Liver (tissue), 9 donors: ENCODE measurements around the gene NFYB. TPM values are rescaled to one million over a fixed set of nuclear protein-coding genes. Genes with fewer than 3 reads are reported as not detected.

Experiments used
- DNase-seq: peaks from one replicate; pipeline ENCODE4 v3.0.0-alpha.2; 2017; ENCODE audit warnings: low spot score
- H3K27ac ChIP-seq, 2 donors: one replicate each; pipeline ENCODE4 v1.7.0; 2013; ENCODE audit warnings: inconsistent platforms in 2 of 2, low read length in 2 of 2, control low read depth in 1 of 2, low read depth in 1 of 2, mild to moderate bottlenecking in 1 of 2
- H3K27me3 ChIP-seq, 4 donors: one replicate each; pipeline versions ENCODE4 v1.6.1 to v1.7.0; 2013; ENCODE audit warnings: low read length in 3 of 4, inconsistent platforms in 1 of 4, mild to moderate bottlenecking in 1 of 4, moderate library complexity in 1 of 4; ENCODE audit not compliant: control insufficient read depth in 4 of 4, insufficient read depth in 4 of 4
- H3K36me3 ChIP-seq, 4 donors: one replicate each; pipeline versions ENCODE4 v1.6.1 to v1.7.0; 2013; ENCODE audit warnings: low read length in 3 of 4, mild to moderate bottlenecking in 3 of 4, low read depth in 1 of 4, moderate library complexity in 1 of 4; ENCODE audit not compliant: control insufficient read depth in 4 of 4, insufficient read depth in 3 of 4
- H3K4me1 ChIP-seq, 4 donors: one replicate each; pipeline versions ENCODE4 v1.6.1 to v1.7.0; 2013; ENCODE audit warnings: low read length in 3 of 4, mild to moderate bottlenecking in 3 of 4, moderate library complexity in 1 of 4; ENCODE audit not compliant: control insufficient read depth in 4 of 4, insufficient read depth in 4 of 4
- H3K4me3 ChIP-seq, 3 donors: one replicate each; pipeline versions ENCODE4 v1.6.1 to v1.7.0; 2013; ENCODE audit warnings: low read length in 3 of 3, control low read depth in 1 of 3, low read depth in 1 of 3, mild to moderate bottlenecking in 1 of 3
- H3K9ac ChIP-seq, 2 donors: one replicate each; pipeline ENCODE4 v1.7.0; 2013; ENCODE audit warnings: low read length in 2 of 2, mild to moderate bottlenecking in 2 of 2, moderate library complexity in 2 of 2, control low read depth in 1 of 2, low read depth in 1 of 2
- H3K9me3 ChIP-seq, 4 donors: one replicate each; pipeline versions ENCODE4 v1.6.1 to v1.7.0; 2013; ENCODE audit warnings: low read length in 3 of 4; ENCODE audit not compliant: control insufficient read depth in 4 of 4
- EGR1 ChIP-seq, 2 donors: IDR thresholded peaks; 2 replicates each; pipeline ENCODE4 v1.6.1; 2016 to 2018; ENCODE audit warnings: antibody characterized with exemption in 2 of 2, low read depth in 2 of 2
- FOXA1 ChIP-seq: IDR thresholded peaks from 2 replicates; pipeline ENCODE4 v1.6.1; 2016; ENCODE audit warnings: antibody characterized with exemption
- FOXA2 ChIP-seq: IDR thresholded peaks from 2 replicates; pipeline ENCODE4 v1.6.1; 2016; ENCODE audit warnings: antibody characterized with exemption
- GABPA ChIP-seq, 2 donors: IDR thresholded peaks in 1 of 2; conservative IDR thresholded peaks in 1 of 2; 2 replicates each; pipeline ENCODE4 v1.6.1; 2016; ENCODE audit warnings: antibody characterized with exemption in 2 of 2, mild to moderate bottlenecking in 1 of 2, moderate library complexity in 1 of 2
- HNF4A ChIP-seq, 2 donors: conservative IDR thresholded peaks; 2 replicates each; pipeline ENCODE4 v1.6.1; 2016; ENCODE audit warnings: antibody characterized with exemption in 2 of 2, mild to moderate bottlenecking in 2 of 2
- HNF4G ChIP-seq: IDR thresholded peaks from 2 replicates; pipeline ENCODE4 v1.6.1; 2016; ENCODE audit warnings: antibody characterized with exemption
- JUND ChIP-seq, 2 donors: IDR thresholded peaks; 2 replicates each; pipeline ENCODE4 v1.6.1; 2016; ENCODE audit warnings: antibody characterized with exemption in 2 of 2
- NR2F2 ChIP-seq: IDR thresholded peaks from 2 replicates; pipeline ENCODE4 v1.6.1; 2016; ENCODE audit warnings: antibody characterized with exemption
- RAD21 ChIP-seq, 2 donors: IDR thresholded peaks; 2 replicates each; pipeline ENCODE4 v1.6.1; 2016; ENCODE audit warnings: antibody characterized with exemption in 2 of 2, mild to moderate bottlenecking in 2 of 2
- RXRA ChIP-seq, 2 donors: IDR thresholded peaks; 2 replicates each; pipeline ENCODE4 v1.6.1; 2017 to 2018; ENCODE audit warnings: antibody characterized with exemption in 2 of 2, mild to moderate bottlenecking in 1 of 2
- SP1 ChIP-seq: IDR thresholded peaks from 2 replicates; pipeline ENCODE4 v1.6.1; 2018; ENCODE audit warnings: antibody characterized with exemption, mild to moderate bottlenecking
- TAF1 ChIP-seq: conservative IDR thresholded peaks from 2 replicates; pipeline ENCODE4 v1.6.1; 2016; ENCODE audit warnings: antibody characterized with exemption, mild to moderate bottlenecking
- YY1 ChIP-seq: IDR thresholded peaks from 2 replicates; pipeline ENCODE4 v1.6.1; 2016; ENCODE audit warnings: antibody characterized with exemption, mild to moderate bottlenecking
- WGBS: extraction: QIAGEN DNeasy Blood & Tissue Kit; methylation state at CpG from one replicate; pipeline ENCODE4 v1.1.7; 2013; 5-methylcytosine and 5-hydroxymethylcytosine counted together
- polyA plus RNA-seq, 2 donors: library from polyadenylated mRNA; stranded (reverse) in 1 of 2; unstranded in 1 of 2; fragments of 200-250 nt in 1 of 2; fragments of >200 nt in 1 of 2; fragmentation: Nextera tagmentation in 1 of 2; extraction: Ambion mirVana in 1 of 2; gene quantifications; one replicate each; pipeline versions ENCODE4 v1.2.1 to v1.2.3, GENCODE V29; 2013 to 2015
- total RNA-seq, 2 donors: library from RNA; depleted of rRNA; stranded (reverse); fragments of >200 nt; gene quantifications; one replicate each; pipeline ENCODE4 v1.2.3, GENCODE V29; 2014
- TF ChIP-seq, protein P1 (sequence below): fragments of 150-350 bp; IDR thresholded peaks from 2 replicates; pipeline ENCODE4 v1.5.1; 2017; ENCODE audit warnings: improper control_type of control experiment, low read depth, low read length; ENCODE audit not compliant: missing input control
- TF ChIP-seq, protein P2 (sequence below): IDR thresholded peaks from 2 replicates; pipeline ENCODE4 v1.6.1; 2016; ENCODE audit warnings: antibody characterized with exemption
- TF ChIP-seq, protein P3 (sequence below): IDR thresholded peaks from 2 replicates; pipeline ENCODE4 v1.6.1; 2016; ENCODE audit warnings: antibody characterized with exemption, mild to moderate bottlenecking
- TF ChIP-seq, protein P4 (sequence below): IDR thresholded peaks from 2 replicates; pipeline ENCODE4 v1.6.1; 2016; ENCODE audit warnings: antibody characterized with exemption
- TF ChIP-seq, protein P5 (sequence below): IDR thresholded peaks from 2 replicates; pipeline ENCODE4 v1.6.1; 2016; ENCODE audit warnings: antibody characterized with exemption
- donor health status: healthy.
- donor health status: healthy.
- donor health status: healthy.
- donor health status: healthy.
- donor health status: healthy.

The NFYB gene
- total and polyA plus RNA-seq, 4 donors, result 7.6 to 14.6 (median 11.5) TPM

DNA sequence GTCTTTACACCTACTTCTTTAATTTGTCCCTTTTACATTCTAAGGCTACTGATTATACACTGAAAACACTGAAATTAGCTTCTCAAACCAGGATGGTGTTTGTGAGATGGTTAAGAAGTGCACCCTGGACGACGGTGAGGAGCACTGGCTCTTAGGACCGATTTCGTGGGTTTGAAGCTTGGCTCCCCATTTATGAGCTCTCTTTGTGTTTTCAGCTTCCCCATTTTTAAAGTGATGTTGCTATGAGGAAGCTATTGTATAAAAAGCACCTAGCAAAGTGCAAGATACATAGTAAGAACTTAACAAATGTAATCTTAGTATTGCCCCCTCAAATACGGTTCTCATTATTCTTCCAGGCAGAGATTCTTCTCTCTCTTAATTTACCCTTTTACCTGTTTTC lies 4.7 kb downstream of the NFYB start (continued):
- TF ChIP-seq, protein P1, sequence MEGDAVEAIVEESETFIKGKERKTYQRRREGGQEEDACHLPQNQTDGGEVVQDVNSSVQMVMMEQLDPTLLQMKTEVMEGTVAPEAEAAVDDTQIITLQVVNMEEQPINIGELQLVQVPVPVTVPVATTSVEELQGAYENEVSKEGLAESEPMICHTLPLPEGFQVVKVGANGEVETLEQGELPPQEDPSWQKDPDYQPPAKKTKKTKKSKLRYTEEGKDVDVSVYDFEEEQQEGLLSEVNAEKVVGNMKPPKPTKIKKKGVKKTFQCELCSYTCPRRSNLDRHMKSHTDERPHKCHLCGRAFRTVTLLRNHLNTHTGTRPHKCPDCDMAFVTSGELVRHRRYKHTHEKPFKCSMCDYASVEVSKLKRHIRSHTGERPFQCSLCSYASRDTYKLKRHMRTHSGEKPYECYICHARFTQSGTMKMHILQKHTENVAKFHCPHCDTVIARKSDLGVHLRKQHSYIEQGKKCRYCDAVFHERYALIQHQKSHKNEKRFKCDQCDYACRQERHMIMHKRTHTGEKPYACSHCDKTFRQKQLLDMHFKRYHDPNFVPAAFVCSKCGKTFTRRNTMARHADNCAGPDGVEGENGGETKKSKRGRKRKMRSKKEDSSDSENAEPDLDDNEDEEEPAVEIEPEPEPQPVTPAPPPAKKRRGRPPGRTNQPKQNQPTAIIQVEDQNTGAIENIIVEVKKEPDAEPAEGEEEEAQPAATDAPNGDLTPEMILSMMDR, result no peak
- TF ChIP-seq FOXA2, result no peak
- no peak for TF ChIP-seq HNF4A (conservative IDR thresholded peaks at IDR 0.05)
- TF ChIP-seq GABPA (IDR thresholded peaks at IDR 0.05 in 1 of 2, conservative IDR thresholded peaks at IDR 0.05 in 1 of 2), result no peak
- TF ChIP-seq JUND (IDR thresholded peaks at IDR 0.05), result no peak
- no peak for TF ChIP-seq TAF1

DNA sequence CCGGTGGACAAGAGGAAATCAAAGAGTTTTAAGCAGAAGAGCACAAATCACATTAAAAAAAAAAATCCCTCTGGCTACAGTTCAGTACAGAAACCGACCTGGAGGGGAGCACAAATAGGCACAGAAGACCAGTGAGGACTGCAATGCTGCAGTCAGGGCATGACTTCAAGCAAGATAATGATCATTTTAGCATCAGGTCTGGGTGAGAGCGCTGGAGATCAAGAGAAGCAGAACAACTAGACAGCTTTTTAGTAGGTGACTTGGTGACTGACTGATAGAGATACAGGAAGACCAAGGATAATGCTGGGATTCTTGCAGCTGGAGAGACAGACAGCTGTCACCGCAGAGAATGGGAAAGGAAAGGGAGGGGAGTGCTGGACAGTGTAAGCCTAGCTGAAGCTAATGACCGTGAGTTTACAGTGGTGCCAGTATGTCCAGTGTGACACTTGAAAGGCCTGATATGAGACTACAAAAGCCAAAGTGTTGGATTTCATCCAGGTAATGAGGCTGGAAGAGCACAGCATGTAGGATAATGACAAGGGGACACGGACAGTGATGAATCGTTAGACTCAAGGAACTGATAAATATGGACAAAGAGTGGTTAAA lies 5.6 kb downstream of the NFYB start:
- no peaks in the 10 kb centered on the region for H3K9me3 ChIP-seq
- TF ChIP-seq HNF4G, result no peak
- TF ChIP-seq HNF4A (conservative IDR thresholded peaks at IDR 0.05), result peak in 1 of 2 donors; percentile 3
- peak; percentile 14 for TF ChIP-seq SP1
- TF ChIP-seq FOXA2, result peak; percentile 2
- peak; percentile 12 for TF ChIP-seq YY1
- peak; percentile 83 to 88 for TF ChIP-seq RXRA (IDR thresholded peaks at IDR 0.05)
- H3K9ac ChIP-seq, result no peak overlapping the region
- peaks cover 1 to 16% (median 5%) of the 10 kb centered on the region in 4 donors for H3K36me3 ChIP-seq
- no peak for DNase-seq
- peaks cover 9 to 44% (median 33%) of the 10 kb centered on the region in 4 donors for H3K4me1 ChIP-seq
- H3K27me3 ChIP-seq, result no peaks in the 10 kb centered on the region
- H3K27ac ChIP-seq, result peak overlapping the region; percentile 15 to 29
- 39% methylated on average over 7 of the region's 7 CpGs for WGBS
- no peak overlapping the region for H3K4me3 ChIP-seq

DNA sequence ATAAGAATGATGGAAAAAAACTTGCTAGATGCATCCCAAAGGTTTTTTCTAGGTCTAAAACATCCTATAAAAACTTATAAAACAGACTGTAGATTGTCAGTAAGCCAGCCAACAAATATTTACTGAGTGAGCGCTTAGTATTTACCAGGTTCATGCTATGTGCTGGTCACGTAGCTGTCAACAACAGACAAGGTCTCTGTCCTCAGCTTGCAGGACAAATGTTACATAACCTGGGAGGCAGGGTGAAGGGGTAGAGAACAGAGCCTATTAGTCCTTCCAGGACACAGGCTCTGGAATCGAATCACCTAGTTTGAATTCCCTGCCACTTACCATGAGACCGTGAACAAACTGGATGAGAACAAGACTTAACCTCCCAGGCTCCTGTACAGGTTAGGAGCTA lies 6.4 kb downstream of the NFYB start:
- Histone ChIP-seq H3K36me3 (peaks cover 1 to 19% (median 5%) of the 10 kb centered on the region in 4 donors), H3K27me3 (no peaks in the 10 kb centered on the region), H3K9ac (no peak overlapping the region), H3K4me3 (no peak overlapping the region), H3K4me1 (peaks cover 9 to 38% (median 29%) of the 10 kb centered on the region in 4 donors), H3K27ac (peak overlapping the region; percentile 9 to 15), H3K9me3 (no peaks in the 10 kb centered on the region)
- DNase-seq, result no peak
- TF ChIP-seq GABPA (IDR thresholded peaks at IDR 0.05 in 1 of 2, conservative IDR thresholded peaks at IDR 0.05 in 1 of 2) (no peak), JUND (IDR thresholded peaks at IDR 0.05) (peak; percentile 36 to 50), HNF4A (conservative IDR thresholded peaks at IDR 0.05) (peak; percentile 61 to 83), YY1 (peak; percentile 54), FOXA1 (peak; percentile 92), NR2F2 (no peak), TAF1 (no peak), RAD21 (IDR thresholded peaks at IDR 0.05) (peak in 1 of 2 donors; percentile 18), FOXA2 (peak; percentile 96), RXRA (IDR thresholded peaks at IDR 0.05) (peak; percentile 90 to 96), HNF4G (no peak), SP1 (peak; percentile 69), EGR1 (IDR thresholded peaks at IDR 0.05; ENCODE audit: low read depth in 2 of 2) (peak in 1 of 2 donors; percentile 43)
- TF ChIP-seq, protein P2, sequence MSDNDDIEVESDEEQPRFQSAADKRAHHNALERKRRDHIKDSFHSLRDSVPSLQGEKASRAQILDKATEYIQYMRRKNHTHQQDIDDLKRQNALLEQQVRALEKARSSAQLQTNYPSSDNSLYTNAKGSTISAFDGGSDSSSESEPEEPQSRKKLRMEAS, result peak; percentile 59
- TF ChIP-seq, protein P3, sequence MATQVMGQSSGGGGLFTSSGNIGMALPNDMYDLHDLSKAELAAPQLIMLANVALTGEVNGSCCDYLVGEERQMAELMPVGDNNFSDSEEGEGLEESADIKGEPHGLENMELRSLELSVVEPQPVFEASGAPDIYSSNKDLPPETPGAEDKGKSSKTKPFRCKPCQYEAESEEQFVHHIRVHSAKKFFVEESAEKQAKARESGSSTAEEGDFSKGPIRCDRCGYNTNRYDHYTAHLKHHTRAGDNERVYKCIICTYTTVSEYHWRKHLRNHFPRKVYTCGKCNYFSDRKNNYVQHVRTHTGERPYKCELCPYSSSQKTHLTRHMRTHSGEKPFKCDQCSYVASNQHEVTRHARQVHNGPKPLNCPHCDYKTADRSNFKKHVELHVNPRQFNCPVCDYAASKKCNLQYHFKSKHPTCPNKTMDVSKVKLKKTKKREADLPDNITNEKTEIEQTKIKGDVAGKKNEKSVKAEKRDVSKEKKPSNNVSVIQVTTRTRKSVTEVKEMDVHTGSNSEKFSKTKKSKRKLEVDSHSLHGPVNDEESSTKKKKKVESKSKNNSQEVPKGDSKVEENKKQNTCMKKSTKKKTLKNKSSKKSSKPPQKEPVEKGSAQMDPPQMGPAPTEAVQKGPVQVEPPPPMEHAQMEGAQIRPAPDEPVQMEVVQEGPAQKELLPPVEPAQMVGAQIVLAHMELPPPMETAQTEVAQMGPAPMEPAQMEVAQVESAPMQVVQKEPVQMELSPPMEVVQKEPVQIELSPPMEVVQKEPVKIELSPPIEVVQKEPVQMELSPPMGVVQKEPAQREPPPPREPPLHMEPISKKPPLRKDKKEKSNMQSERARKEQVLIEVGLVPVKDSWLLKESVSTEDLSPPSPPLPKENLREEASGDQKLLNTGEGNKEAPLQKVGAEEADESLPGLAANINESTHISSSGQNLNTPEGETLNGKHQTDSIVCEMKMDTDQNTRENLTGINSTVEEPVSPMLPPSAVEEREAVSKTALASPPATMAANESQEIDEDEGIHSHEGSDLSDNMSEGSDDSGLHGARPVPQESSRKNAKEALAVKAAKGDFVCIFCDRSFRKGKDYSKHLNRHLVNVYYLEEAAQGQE, result peak; percentile 32
- TF ChIP-seq, protein P4, sequence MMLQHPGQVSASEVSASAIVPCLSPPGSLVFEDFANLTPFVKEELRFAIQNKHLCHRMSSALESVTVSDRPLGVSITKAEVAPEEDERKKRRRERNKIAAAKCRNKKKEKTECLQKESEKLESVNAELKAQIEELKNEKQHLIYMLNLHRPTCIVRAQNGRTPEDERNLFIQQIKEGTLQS, result no peak
- TF ChIP-seq, protein P5, sequence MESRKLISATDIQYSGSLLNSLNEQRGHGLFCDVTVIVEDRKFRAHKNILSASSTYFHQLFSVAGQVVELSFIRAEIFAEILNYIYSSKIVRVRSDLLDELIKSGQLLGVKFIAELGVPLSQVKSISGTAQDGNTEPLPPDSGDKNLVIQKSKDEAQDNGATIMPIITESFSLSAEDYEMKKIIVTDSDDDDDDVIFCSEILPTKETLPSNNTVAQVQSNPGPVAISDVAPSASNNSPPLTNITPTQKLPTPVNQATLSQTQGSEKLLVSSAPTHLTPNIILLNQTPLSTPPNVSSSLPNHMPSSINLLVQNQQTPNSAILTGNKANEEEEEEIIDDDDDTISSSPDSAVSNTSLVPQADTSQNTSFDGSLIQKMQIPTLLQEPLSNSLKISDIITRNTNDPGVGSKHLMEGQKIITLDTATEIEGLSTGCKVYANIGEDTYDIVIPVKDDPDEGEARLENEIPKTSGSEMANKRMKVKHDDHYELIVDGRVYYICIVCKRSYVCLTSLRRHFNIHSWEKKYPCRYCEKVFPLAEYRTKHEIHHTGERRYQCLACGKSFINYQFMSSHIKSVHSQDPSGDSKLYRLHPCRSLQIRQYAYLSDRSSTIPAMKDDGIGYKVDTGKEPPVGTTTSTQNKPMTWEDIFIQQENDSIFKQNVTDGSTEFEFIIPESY, result no peak
- TF ChIP-seq, protein P1, result no peak
- WGBS, result 35% methylated on average over 4 of the region's 4 CpGs
